Measurements from ENCODE around the gene TRPM6.

The TRPM6 gene

DNA sequence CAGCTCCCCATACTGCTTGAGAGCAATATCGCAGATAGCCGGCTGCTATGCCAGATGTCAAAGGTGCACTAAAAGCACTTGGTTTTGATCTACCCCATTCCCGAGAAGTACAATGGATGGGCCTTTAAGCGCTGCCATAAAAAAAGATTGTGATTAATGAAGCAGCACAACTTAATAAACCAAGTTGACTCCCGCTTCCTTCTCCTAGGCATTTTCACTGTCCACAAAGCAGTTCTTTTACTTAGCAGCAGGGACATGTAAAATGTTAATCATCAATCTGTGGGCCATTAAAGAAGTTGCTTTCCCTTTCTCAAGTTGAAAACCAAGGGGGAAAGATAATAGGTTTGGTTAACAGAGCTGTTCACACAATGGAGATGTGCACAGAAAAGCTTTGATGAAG lies 176.4 kb downstream of the TRPM6 start:
- Histone ChIP-seq H3K79me2 (ENCODE audit: insufficient read depth, low read length) (no peaks in the 10 kb centered on the region), H2AFZ (ENCODE audit: low read depth, low read length) (no peak overlapping the region), H3K9ac (ENCODE audit: low read depth, low read length) (no peak overlapping the region), H3K4me2 (ENCODE audit: insufficient read depth, low read length) (no peak overlapping the region), H4K20me1 (ENCODE audit: insufficient read depth, low read length) (no peaks in the 10 kb centered on the region), H3K9me3 (ENCODE audit: insufficient read depth, low read length, severe bottlenecking) (no peaks in the 10 kb centered on the region), H3K4me1 (ENCODE audit: insufficient read depth, low read length) (no peaks in the 10 kb centered on the region), H3K27me3 (ENCODE audit: insufficient read depth, low read length, poor library complexity) (no peaks in the 10 kb centered on the region), H3K27ac (ENCODE audit: low read length) (no peak overlapping the region), H3K36me3 (ENCODE audit: insufficient read depth, low read length) (no peaks in the 10 kb centered on the region), H3K4me3 (ENCODE audit: low read depth in 1 of 2, low read length in 2 of 2) (no peak overlapping the region)
- ATAC-seq (ENCODE audit: insufficient read depth, low read depth) (no peak), DNase-seq (no peak)
- TF ChIP-seq, protein P1, sequence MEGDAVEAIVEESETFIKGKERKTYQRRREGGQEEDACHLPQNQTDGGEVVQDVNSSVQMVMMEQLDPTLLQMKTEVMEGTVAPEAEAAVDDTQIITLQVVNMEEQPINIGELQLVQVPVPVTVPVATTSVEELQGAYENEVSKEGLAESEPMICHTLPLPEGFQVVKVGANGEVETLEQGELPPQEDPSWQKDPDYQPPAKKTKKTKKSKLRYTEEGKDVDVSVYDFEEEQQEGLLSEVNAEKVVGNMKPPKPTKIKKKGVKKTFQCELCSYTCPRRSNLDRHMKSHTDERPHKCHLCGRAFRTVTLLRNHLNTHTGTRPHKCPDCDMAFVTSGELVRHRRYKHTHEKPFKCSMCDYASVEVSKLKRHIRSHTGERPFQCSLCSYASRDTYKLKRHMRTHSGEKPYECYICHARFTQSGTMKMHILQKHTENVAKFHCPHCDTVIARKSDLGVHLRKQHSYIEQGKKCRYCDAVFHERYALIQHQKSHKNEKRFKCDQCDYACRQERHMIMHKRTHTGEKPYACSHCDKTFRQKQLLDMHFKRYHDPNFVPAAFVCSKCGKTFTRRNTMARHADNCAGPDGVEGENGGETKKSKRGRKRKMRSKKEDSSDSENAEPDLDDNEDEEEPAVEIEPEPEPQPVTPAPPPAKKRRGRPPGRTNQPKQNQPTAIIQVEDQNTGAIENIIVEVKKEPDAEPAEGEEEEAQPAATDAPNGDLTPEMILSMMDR (IDR thresholded peaks at IDR 0.05; ENCODE audit: borderline replicate concordance, extremely low read depth, low read length, poor library complexity, severe bottlenecking): no peak
- no peak for TF ChIP-seq EZH2 (IDR thresholded peaks at IDR 0.05; ENCODE audit: borderline replicate concordance, low read depth, low read length, severe bottlenecking)

DNA sequence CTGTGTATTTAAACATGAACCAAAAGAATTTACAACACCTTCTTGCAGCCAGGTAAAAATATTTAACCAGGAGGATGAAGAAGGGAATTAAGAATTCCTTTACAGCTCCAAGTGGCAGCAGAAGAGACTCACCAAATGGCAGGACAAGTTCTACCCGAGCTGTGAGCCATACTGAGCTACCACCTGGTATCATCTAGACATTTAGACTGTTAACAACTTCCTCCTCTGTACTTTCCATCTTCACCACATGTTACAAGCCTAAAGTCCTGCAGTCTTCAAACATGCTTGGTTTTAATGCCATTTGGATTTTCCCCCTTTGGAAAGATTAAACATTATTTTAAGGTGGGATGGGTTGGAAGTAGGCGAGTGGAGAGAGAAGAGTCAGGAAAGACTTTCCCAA lies 190.2 kb downstream of the TRPM6 start:
- DNase-seq (no peak), ATAC-seq (ENCODE audit: insufficient read depth, low read depth) (no peak)
- Histone ChIP-seq H3K4me3 (ENCODE audit: low read depth in 1 of 2, low read length in 2 of 2) (no peak overlapping the region), H4K20me1 (ENCODE audit: insufficient read depth, low read length) (no peaks in the 10 kb centered on the region), H3K9me3 (ENCODE audit: insufficient read depth, low read length, severe bottlenecking) (no peaks in the 10 kb centered on the region), H3K4me2 (ENCODE audit: insufficient read depth, low read length) (no peak overlapping the region), H3K36me3 (ENCODE audit: insufficient read depth, low read length) (no peaks in the 10 kb centered on the region), H2AFZ (ENCODE audit: low read depth, low read length) (no peak overlapping the region), H3K27me3 (ENCODE audit: insufficient read depth, low read length, poor library complexity) (no peaks in the 10 kb centered on the region), H3K9ac (ENCODE audit: low read depth, low read length) (no peak overlapping the region), H3K27ac (ENCODE audit: low read length) (no peak overlapping the region), H3K79me2 (ENCODE audit: insufficient read depth, low read length) (no peaks in the 10 kb centered on the region), H3K4me1 (ENCODE audit: insufficient read depth, low read length) (no peaks in the 10 kb centered on the region)
- no peak for TF ChIP-seq EZH2 (IDR thresholded peaks at IDR 0.05; ENCODE audit: borderline replicate concordance, low read depth, low read length, severe bottlenecking)
- TF ChIP-seq, protein P1 (IDR thresholded peaks at IDR 0.05; ENCODE audit: borderline replicate concordance, extremely low read depth, low read length, poor library complexity, severe bottlenecking): no peak

DNA sequence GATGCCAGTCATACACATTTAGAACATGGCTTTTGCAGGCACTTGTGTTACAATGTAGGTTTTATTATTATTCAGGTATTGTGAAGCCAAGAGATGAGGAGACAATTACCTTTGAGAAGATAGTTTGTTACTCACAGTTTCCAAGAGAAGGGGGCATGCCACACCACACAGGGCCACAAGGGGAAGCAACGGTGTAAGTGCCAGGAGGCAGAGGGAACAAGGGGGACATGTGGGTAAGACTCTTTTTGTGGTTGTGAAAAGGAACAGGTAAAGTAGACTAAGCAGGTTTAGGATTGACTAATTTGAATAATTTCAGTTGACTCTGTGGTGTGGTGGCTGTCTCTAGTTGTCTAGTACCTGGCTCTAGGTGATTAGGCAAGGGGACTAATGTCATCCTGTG lies 191.2 kb downstream of the TRPM6 start:
- ATAC-seq (ENCODE audit: insufficient read depth, low read depth): peak; percentile 61; the same call in 1 of the 3 replicates
- no peaks in the 10 kb centered on the region for H3K27me3 ChIP-seq (ENCODE audit: insufficient read depth, low read length, poor library complexity)

More for the DNA sequence above, 191.2 kb downstream of the TRPM6 start:
- Histone ChIP-seq H3K79me2 (ENCODE audit: insufficient read depth, low read length) (no peaks in the 10 kb centered on the region), H3K9ac (ENCODE audit: low read depth, low read length) (no peak overlapping the region), H4K20me1 (ENCODE audit: insufficient read depth, low read length) (no peaks in the 10 kb centered on the region), H2AFZ (ENCODE audit: low read depth, low read length) (no peak overlapping the region), H3K4me1 (ENCODE audit: insufficient read depth, low read length) (no peaks in the 10 kb centered on the region), H3K9me3 (ENCODE audit: insufficient read depth, low read length, severe bottlenecking) (no peaks in the 10 kb centered on the region), H3K27ac (ENCODE audit: low read length) (no peak overlapping the region), H3K4me3 (ENCODE audit: low read depth in 1 of 2, low read length in 2 of 2) (no peak overlapping the region), H3K36me3 (ENCODE audit: insufficient read depth, low read length) (no peaks in the 10 kb centered on the region), H3K4me2 (ENCODE audit: insufficient read depth, low read length) (no peak overlapping the region)
- DNase-seq: peak; percentile 7
- TF ChIP-seq, protein P1 (IDR thresholded peaks at IDR 0.05; ENCODE audit: borderline replicate concordance, extremely low read depth, low read length, poor library complexity, severe bottlenecking): peak; percentile 44
- TF ChIP-seq EZH2 (IDR thresholded peaks at IDR 0.05; ENCODE audit: borderline replicate concordance, low read depth, low read length, severe bottlenecking): no peak
